Thymus (tissue), 11 donors: ENCODE measurements around the gene NHERF2. TPM values are rescaled to one million over a fixed set of nuclear protein-coding genes. Genes with fewer than 3 reads are reported as not detected.

Experiments
- DNase-seq, 9 donors: peaks; one replicate each; pipeline ENCODE4 v3.0.0-alpha.2; 2013; ENCODE audit warnings: low spot score in 9 of 9, low read depth in 6 of 9, missing footprints in 1 of 9
- H3K27ac ChIP-seq, 2 donors: one replicate each; pipeline ENCODE4 v1.5.1; 2013; ENCODE audit warnings: control low read depth in 1 of 2, low read depth in 1 of 2, low read length in 1 of 2, mild to moderate bottlenecking in 1 of 2, moderate library complexity in 1 of 2
- H3K27me3 ChIP-seq, 2 donors: one replicate each; pipeline ENCODE4 v1.5.1; 2013; ENCODE audit warnings: low read length in 1 of 2; ENCODE audit not compliant: control insufficient read depth in 2 of 2, insufficient read depth in 1 of 2
- H3K36me3 ChIP-seq, 2 donors: one replicate each; pipeline ENCODE4 v1.5.1; 2013; ENCODE audit warnings: low read length in 1 of 2, mild to moderate bottlenecking in 1 of 2, moderate library complexity in 1 of 2; ENCODE audit not compliant: control insufficient read depth in 2 of 2, insufficient read depth in 2 of 2
- H3K4me1 ChIP-seq, 2 donors: one replicate each; pipeline ENCODE4 v1.5.1; 2013; ENCODE audit warnings: low read length in 2 of 2; ENCODE audit not compliant: control insufficient read depth in 2 of 2, insufficient read depth in 2 of 2
- H3K4me3 ChIP-seq, 2 donors: one replicate each; pipeline ENCODE4 v1.5.1; 2013; ENCODE audit warnings: low read length in 2 of 2, control low read depth in 1 of 2, mild to moderate bottlenecking in 1 of 2
- H3K9me3 ChIP-seq, 2 donors: one replicate each; pipeline ENCODE4 v1.5.1; 2013; ENCODE audit warnings: low read length in 1 of 2, mild to moderate bottlenecking in 1 of 2; ENCODE audit not compliant: control insufficient read depth in 2 of 2, insufficient read depth in 1 of 2
- WGBS: extraction: QIAGEN DNeasy Blood & Tissue Kit; methylation state at CpG from one replicate; pipeline ENCODE4 v1.1.7; 2013; 5-methylcytosine and 5-hydroxymethylcytosine counted together
- polyA plus RNA-seq: library from polyadenylated mRNA; stranded (reverse); fragments of 200-250 nt; gene quantifications from one replicate; pipeline ENCODE4 v1.2.3, GENCODE V29; 2013
- total RNA-seq: library from RNA; stranded (reverse); fragments of 120-200 nt; gene quantifications from one replicate; pipeline ENCODE4 v1.2.4, GENCODE V29; 2013
- donor health status: healthy.

Gene NHERF2
- total and polyA plus RNA-seq, 2 donors, result 6.3 to 23.4 TPM

DNA sequence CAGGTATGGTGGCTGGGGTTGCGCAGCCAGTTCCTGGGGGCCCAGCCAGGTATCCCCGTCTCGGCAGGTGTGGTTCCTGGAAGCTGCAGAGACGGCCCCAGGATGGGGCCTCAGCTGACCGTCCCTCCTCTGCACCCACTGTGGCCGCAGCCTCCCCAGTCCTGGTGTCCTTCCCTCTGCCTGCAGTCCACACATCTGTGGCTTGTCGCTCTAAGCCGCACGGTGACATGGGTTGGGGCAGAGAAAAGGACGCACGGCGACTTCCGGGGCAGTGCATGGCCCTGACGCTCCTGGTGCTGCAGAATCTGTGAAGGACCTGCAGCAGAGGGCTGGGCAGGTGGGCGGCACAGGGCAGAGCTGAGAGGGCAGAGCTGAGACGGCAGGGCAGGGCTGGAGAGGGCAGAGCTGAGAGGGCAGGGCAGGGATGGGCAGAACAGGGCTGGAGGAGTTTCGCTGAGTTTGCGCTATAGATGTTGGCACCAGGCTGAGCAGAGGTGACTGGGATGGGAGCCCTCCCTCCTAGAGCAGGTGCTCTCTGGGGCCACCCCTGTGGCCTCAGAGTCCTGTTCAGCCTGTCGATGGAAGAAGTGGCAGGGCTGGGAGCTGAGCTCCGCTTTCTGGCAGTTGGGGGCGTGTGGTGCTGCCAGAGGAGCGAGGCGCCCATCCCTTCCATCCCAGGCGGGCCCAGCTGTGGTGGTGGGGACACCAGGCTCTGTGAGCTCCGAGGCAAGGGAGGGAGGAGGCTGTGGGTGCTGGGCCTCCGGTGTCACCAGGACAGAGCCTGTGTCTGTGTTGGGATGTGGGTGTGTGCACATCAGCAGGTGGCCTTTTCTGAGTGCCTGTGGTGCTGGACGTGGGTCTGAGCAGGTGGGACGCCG, 44.1 kb downstream of the NHERF2 start:
- Histone ChIP-seq H3K27ac (no peak overlapping the region), H3K4me3 (no peak overlapping the region), H3K27me3 (no peaks in the 10 kb centered on the region), H3K9me3 (no peaks in the 10 kb centered on the region), H3K36me3 (peaks cover 58 to 77% of the 10 kb centered on the region in 2 donors), H3K4me1 (no peaks in the 10 kb centered on the region)
- WGBS, result 97% methylated on average over 29 of the region's 29 CpGs
- DNase-seq, result no peak

DNA sequence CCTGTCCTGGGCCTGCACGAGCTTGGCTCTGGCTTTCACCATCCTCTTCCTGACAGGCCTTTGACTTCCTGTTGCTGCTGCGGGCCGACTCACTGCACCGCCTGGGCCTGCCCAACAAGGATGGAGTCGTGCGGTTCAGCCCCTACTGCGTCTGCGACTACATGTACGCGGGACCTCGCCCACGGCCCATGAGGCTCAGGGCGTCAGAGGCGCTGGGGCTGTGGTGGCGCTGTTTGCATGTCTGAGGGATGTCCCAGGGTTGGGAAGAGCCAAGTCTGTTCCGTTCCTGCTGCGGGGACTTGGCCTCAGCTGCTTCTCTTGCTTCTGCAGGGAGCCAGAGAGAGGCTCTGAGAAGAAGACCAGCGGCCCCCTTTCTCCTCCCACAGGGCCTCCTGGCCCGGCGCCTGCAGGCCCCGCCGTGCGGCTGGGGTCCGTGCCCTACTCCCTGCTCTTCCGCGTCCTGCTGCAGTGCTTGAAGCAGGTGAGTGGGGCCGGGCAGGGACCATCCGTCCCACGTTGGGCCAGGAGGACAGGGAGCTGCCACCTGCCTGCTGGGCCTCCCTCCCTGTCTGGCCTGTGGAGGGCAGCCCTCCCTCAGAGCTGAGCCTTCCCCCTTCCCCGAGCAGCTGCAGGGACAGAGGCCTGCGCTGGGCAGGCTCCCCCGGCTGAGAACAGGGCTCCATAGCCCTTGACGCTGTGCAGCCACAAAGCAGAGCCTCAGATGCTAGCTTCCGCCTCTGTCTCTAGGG, 44.9 kb downstream of the NHERF2 start:
- Histone ChIP-seq H3K4me1 (no peaks in the 10 kb centered on the region), H3K27ac (no peak overlapping the region), H3K36me3 (peaks cover 59 to 78% of the 10 kb centered on the region in 2 donors), H3K4me3 (no peak overlapping the region), H3K9me3 (no peaks in the 10 kb centered on the region), H3K27me3 (no peaks in the 10 kb centered on the region)
- no peak for DNase-seq
- WGBS, result 96% methylated on average over 34 of the region's 34 CpGs

GRCh38 chr16:2072926-2073325, 46.2 kb downstream of the NHERF2 start:
- H3K27ac ChIP-seq, result no peak overlapping the region
- H3K4me1 ChIP-seq, result no peaks in the 10 kb centered on the region
- WGBS, result 95% methylated on average over 8 of the region's 8 CpGs
- no peaks in the 10 kb centered on the region for H3K9me3 ChIP-seq
- no peak for DNase-seq
- no peaks in the 10 kb centered on the region for H3K27me3 ChIP-seq
- H3K36me3 ChIP-seq, result peaks cover 63 to 81% of the 10 kb centered on the region in 2 donors
- H3K4me3 ChIP-seq, result no peak overlapping the region

DNA sequence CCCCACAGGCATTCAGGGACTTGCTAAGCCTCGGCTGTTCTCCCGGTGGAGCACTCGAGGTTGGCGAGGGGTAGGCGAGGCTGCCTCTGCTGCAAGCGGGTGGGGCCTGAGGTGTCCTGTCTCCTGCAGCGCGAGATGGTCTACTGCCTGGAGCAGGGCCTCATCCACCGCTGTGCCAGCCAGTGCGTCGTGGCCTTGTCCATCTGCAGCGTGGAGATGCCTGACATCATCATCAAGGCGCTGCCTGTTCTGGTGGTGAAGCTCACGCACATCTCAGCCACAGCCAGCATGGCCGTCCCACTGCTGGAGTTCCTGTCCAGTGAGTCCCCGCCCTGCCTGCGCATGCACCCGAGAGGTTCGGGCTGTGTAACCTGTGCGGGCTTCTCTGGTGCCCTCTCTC, 47.4 kb downstream of the NHERF2 start:
- no peak for DNase-seq
- WGBS, result 98% methylated on average over 20 of the region's 20 CpGs

DNA sequence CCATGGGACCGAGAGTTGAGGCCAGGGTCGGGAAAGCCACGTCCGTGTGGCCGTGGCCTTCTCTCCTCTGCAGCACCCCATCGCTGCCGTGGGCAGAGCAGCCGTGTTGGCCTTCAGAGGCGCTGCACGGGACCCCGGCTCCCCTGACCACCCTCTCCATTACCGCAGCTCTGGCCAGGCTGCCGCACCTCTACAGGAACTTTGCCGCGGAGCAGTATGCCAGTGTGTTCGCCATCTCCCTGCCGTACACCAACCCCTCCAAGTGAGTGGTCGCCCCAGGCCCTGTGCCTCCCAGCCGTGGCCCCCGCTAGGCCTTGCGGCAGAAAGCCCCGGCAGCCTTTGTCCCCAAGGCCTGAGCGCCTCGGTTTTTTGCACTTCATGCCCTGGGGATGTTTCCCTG, 48.9 kb downstream of the NHERF2 start:
- H3K4me3 ChIP-seq, result no peak overlapping the region
- WGBS, result 97% methylated on average over 24 of the region's 24 CpGs

More for the DNA sequence above, 47.4 kb downstream of the NHERF2 start:
- Histone ChIP-seq H3K9me3 (no peaks in the 10 kb centered on the region), H3K27ac (no peak overlapping the region), H3K4me3 (no peak overlapping the region), H3K36me3 (peaks cover 59 to 84% of the 10 kb centered on the region in 2 donors), H3K4me1 (peaks cover 0 to 4% of the 10 kb centered on the region in 2 donors), H3K27me3 (no peaks in the 10 kb centered on the region)

GRCh38 chr16:2076072-2076865, 49.6 kb downstream of the NHERF2 start:
- Histone ChIP-seq H3K9me3 (no peaks in the 10 kb centered on the region), H3K27me3 (no peaks in the 10 kb centered on the region), H3K36me3 (peaks cover 64 to 89% of the 10 kb centered on the region in 2 donors), H3K4me3 (no peak overlapping the region), H3K4me1 (peaks cover 0 to 6% of the 10 kb centered on the region in 2 donors), H3K27ac (no peak overlapping the region)
- DNase-seq, result no peak
- 97% methylated on average over 28 of the region's 28 CpGs for WGBS

More for the DNA sequence above, 48.9 kb downstream of the NHERF2 start:
- DNase-seq, result no peak
- Histone ChIP-seq H3K4me1 (peaks cover 0 to 4% of the 10 kb centered on the region in 2 donors), H3K27ac (no peak overlapping the region), H3K27me3 (no peaks in the 10 kb centered on the region), H3K9me3 (no peaks in the 10 kb centered on the region), H3K36me3 (peaks cover 59 to 89% of the 10 kb centered on the region in 2 donors)

DNA sequence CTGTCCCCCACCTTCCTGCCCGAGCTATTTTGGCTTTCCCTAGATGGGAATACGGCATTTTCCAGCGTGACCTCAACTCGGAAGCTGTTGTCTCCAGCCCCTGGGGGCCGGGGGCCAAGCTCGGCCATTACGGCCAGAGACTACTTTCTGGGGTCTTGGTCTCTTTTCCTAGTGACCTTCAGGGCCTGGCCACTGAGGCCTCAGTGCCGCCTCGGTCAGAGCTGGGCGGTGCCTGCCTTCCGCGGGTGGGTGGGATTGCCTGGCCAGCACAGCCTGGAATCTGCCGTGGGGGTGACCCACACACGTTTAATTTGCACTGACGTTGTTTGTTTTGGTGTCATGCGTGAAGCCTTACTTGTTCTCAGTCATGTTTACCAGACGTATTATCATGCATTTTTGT, 50.3 kb downstream of the NHERF2 start:
- no peak overlapping the region for H3K27ac ChIP-seq
- H3K27me3 ChIP-seq, result no peaks in the 10 kb centered on the region
- H3K9me3 ChIP-seq, result no peaks in the 10 kb centered on the region
- H3K4me3 ChIP-seq, result no peak overlapping the region
- H3K4me1 ChIP-seq, result peaks cover 0 to 14% of the 10 kb centered on the region in 2 donors
- DNase-seq, result no peak
- 98% methylated on average over 17 of the region's 17 CpGs for WGBS
- peaks cover 62 to 89% of the 10 kb centered on the region in 2 donors for H3K36me3 ChIP-seq

DNA sequence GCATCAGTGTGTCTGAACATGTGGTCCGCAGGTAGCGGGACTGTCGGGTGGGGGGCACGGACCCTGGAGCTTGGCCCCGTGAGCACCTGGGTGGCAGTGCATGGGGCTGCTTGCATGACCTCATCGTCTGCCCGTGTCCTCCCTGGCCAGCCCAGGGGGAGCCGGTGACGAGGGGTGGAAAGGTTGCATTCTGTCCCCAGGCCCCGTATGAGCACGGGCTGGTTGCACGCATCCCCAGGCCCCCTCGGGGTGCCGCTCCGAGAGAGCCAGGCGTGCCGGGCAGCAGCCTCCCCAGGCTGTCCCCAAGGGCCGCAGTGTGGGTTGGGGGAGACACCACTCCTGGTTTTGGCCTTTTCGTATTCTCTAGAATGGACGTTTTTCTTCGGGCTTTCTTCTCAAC, 51.0 kb downstream of the NHERF2 start:
- 98% methylated on average over 21 of the region's 21 CpGs for WGBS

More for the DNA sequence above, 51.0 kb downstream of the NHERF2 start:
- DNase-seq, result no peak
- Histone ChIP-seq H3K27me3 (no peaks in the 10 kb centered on the region), H3K36me3 (peaks cover 65 to 89% of the 10 kb centered on the region in 2 donors), H3K4me1 (peaks cover 0 to 20% of the 10 kb centered on the region in 2 donors), H3K4me3 (no peak overlapping the region), H3K27ac (no peak overlapping the region), H3K9me3 (no peaks in the 10 kb centered on the region)
